ENCODE results near the gene HIGD1A.

DNA sequence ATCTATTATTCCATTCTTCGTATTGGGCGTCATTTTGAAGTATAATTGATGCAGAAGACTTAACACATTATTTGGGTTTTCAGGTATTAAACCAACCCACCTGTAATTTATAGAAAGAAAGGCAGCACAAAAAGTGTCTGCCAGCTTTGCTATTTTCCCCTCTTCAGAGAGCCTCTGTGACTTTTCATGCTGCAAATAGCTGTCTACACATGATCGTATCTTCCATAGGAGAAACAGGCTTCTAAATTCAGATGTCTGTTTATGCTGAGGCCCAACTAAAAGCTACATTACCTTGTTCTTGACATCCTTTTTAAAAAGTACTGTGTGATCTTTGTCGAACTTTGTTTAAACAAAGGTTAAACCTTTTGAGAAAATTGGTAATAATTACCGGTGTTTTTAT is 10.0 kb upstream of the HIGD1A start:
- TF ChIP-seq, protein P1, sequence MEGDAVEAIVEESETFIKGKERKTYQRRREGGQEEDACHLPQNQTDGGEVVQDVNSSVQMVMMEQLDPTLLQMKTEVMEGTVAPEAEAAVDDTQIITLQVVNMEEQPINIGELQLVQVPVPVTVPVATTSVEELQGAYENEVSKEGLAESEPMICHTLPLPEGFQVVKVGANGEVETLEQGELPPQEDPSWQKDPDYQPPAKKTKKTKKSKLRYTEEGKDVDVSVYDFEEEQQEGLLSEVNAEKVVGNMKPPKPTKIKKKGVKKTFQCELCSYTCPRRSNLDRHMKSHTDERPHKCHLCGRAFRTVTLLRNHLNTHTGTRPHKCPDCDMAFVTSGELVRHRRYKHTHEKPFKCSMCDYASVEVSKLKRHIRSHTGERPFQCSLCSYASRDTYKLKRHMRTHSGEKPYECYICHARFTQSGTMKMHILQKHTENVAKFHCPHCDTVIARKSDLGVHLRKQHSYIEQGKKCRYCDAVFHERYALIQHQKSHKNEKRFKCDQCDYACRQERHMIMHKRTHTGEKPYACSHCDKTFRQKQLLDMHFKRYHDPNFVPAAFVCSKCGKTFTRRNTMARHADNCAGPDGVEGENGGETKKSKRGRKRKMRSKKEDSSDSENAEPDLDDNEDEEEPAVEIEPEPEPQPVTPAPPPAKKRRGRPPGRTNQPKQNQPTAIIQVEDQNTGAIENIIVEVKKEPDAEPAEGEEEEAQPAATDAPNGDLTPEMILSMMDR (IDR thresholded peaks at IDR 0.05), result no peak
- TF ChIP-seq POLR2A (IDR thresholded peaks at IDR 0.05), result no peak

Data from vagina (tissue), 2 donors.